HCT116 (cell line): ENCODE data around the gene OR52R1. TPM values are rescaled to one million over a fixed set of nuclear protein-coding genes. Genes with fewer than 3 reads are reported as not detected.

Experiments used
- ATAC-seq: fragments of 200-7000 bp; cut with Tn5 transposase; 2 replicates; pipeline ENCODE4 v1.9.1; 2020; ENCODE audit warnings: mild to moderate bottlenecking, moderate library complexity
- BruUV-seq: library from RNA; stranded (reverse); fragments of 400-500 nt; replicated peaks from 2 replicates; lab custom pipeline; 2021; lab: Mats Ljungman, UMichigan
- CTCF ChIA-PET: fragments of 300-600 bp; sonication (Branson Sonifier 250); formaldehyde crosslinking; loops from one replicate; lab custom pipeline; 2021; ENCODE audit warnings: antibody characterized with exemption; lab: Charles Lee
- POLR2A ChIA-PET: fragments of 300-600, 350-600 bp; sonication (Branson Sonifier 250); formaldehyde crosslinking; loops from one replicate; lab custom pipeline; 2021; ENCODE audit warnings: antibody characterized with exemption; lab: Charles Lee
- RAD21 ChIA-PET, 2 experiments: fragments of 300-600 bp; sonication (Branson Sonifier 250); formaldehyde crosslinking; loops; one replicate each; lab custom pipeline; 2023; ENCODE audit warnings: low total read pairs in 2 of 2; ENCODE audit not compliant: uncharacterized antibody in 2 of 2, unreplicated experiment in 2 of 2, low non-redundant PET in 1 of 2; lab: Charles Lee
- DNase-seq: peaks from one replicate; pipeline ENCODE4 v3.0.0-alpha.2; 2010; ENCODE audit warnings: low read depth, low spot score
- H2AFZ ChIP-seq: fragments of 200-600 bp; shearing (Covaris generic), sonication (generic); 2 replicates; pipeline ENCODE4 v1.6.1; 2017; ENCODE audit warnings: low read depth, mixed run types, mixed read lengths, antibody characterized with exemption, low read length; ENCODE audit not compliant: poor library complexity, severe bottlenecking
- H3K27ac ChIP-seq: 2 replicates; pipeline ENCODE4 v1.5.1; 2012; ENCODE audit warnings: low read depth, low read length
- H3K27me3 ChIP-seq: fragments of 200-600 bp; sonication (generic); 2 replicates; pipeline ENCODE4 v1.6.1; 2016; ENCODE audit warnings: mixed run types, low read length, mixed read lengths; ENCODE audit not compliant: insufficient read depth
- H3K36me3 ChIP-seq, 2 experiments: fragments of 200-500 bp in 1 of 2; fragments of 200-600 bp in 1 of 2; sonication (Bioruptor generic) in 1 of 2; sonication (generic) in 1 of 2; 2 replicates each; pipeline versions ENCODE4 v1.5.1 to v1.6.1; 2014 to 2016; ENCODE audit warnings: low read length in 2 of 2, inconsistent platforms in 1 of 2, mixed read lengths in 1 of 2, mixed run types in 1 of 2; ENCODE audit not compliant: insufficient read depth in 2 of 2, control insufficient read depth in 1 of 2
- H3K4me1 ChIP-seq, 2 experiments: fragments of 200-600 bp in 1 of 2; sonication (generic) in 1 of 2; 2 replicates each; pipeline versions ENCODE4 v1.5.1 to v1.6.1; 2012 to 2017; ENCODE audit warnings: low read length in 2 of 2, inconsistent platforms in 1 of 2, mild to moderate bottlenecking in 1 of 2, mixed read lengths in 1 of 2, mixed run types in 1 of 2, moderate library complexity in 1 of 2; ENCODE audit not compliant: insufficient read depth in 2 of 2, control insufficient read depth in 1 of 2
- H3K4me2 ChIP-seq: fragments of 200-600 bp; sonication (generic); 2 replicates; pipeline ENCODE4 v1.6.1; 2017; ENCODE audit warnings: mixed run types, low read length, mixed read lengths
- H3K4me3 ChIP-seq, 2 experiments: fragments of 200-600 bp in 1 of 2; sonication (generic) in 1 of 2; replicated peaks in 1 of 2; 2 replicates each; pipeline ENCODE4 v1.5.1; 2011 to 2016; ENCODE audit warnings: low read length in 2 of 2, control low read depth in 1 of 2, low read depth in 1 of 2, mild to moderate bottlenecking in 1 of 2, mixed read lengths in 1 of 2, mixed run types in 1 of 2
- H3K79me2 ChIP-seq: fragments of 200-600 bp; sonication (generic); 2 replicates; pipeline ENCODE4 v1.6.1; 2017; ENCODE audit warnings: mild to moderate bottlenecking, mixed run types, low read length, moderate library complexity, mixed read lengths; ENCODE audit not compliant: insufficient read depth
- H3K9ac ChIP-seq: fragments of 200-600 bp; sonication (generic); 2 replicates; pipeline ENCODE4 v1.6.1; 2016; ENCODE audit warnings: low read length, mixed read lengths
- H3K9me2 ChIP-seq: fragments of 200-600 bp; sonication (generic), shearing (Covaris generic); 2 replicates; pipeline ENCODE4 v1.6.1; 2017; ENCODE audit warnings: mixed run types, mild to moderate bottlenecking, moderate library complexity; ENCODE audit not compliant: insufficient read depth
- H3K9me3 ChIP-seq, 2 experiments: fragments of 200-500 bp in 1 of 2; fragments of 200-600 bp in 1 of 2; sonication (Bioruptor generic) in 1 of 2; sonication (generic) in 1 of 2; 2 replicates each; pipeline ENCODE4 v1.6.1; 2014 to 2017; ENCODE audit warnings: low read length in 2 of 2, mixed read lengths in 2 of 2, inconsistent platforms in 1 of 2, low read depth in 1 of 2, mild to moderate bottlenecking in 1 of 2, mixed run types in 1 of 2, moderate library complexity in 1 of 2; ENCODE audit not compliant: control insufficient read depth in 1 of 2, insufficient read depth in 1 of 2
- H4K20me1 ChIP-seq: fragments of 200-600 bp; sonication (generic), shearing (Covaris generic); 2 replicates; pipeline ENCODE4 v1.6.1; 2017; ENCODE audit warnings: mixed run types, mild to moderate bottlenecking, moderate library complexity; ENCODE audit not compliant: insufficient read depth
- ATF3 ChIP-seq: IDR thresholded peaks from 2 replicates; pipeline ENCODE4 v1.6.1; 2012
- CBX3 ChIP-seq: IDR thresholded peaks from 2 replicates; pipeline ENCODE4 v1.6.1; 2012; ENCODE audit warnings: low read depth
- CEBPB ChIP-seq: IDR thresholded peaks from 2 replicates; pipeline ENCODE4 v1.6.1; 2012; ENCODE audit warnings: low read depth
- CTCF ChIP-seq, 3 experiments: fragments of 200-600 bp in 1 of 3; sonication (generic) in 1 of 3; IDR thresholded peaks in 2 of 3; conservative IDR thresholded peaks in 1 of 3; 2 replicates each; pipeline ENCODE4 v1.5.1; 2012 to 2017; ENCODE audit warnings: low read depth in 2 of 3, low read length in 2 of 3, antibody characterized with exemption in 1 of 3, borderline replicate concordance in 1 of 3, control low read depth in 1 of 3, mild to moderate bottlenecking in 1 of 3, mixed read lengths in 1 of 3, mixed run types in 1 of 3, moderate library complexity in 1 of 3; ENCODE audit not compliant: insufficient read depth in 1 of 3
- SIN3A ChIP-seq: IDR thresholded peaks from 2 replicates; pipeline ENCODE4 v1.6.1; 2012; ENCODE audit warnings: low read depth
- YY1 ChIP-seq: IDR thresholded peaks from 2 replicates; pipeline ENCODE4 v1.6.1; 2011; ENCODE audit warnings: low read length, low read depth, moderate library complexity, mild to moderate bottlenecking; ENCODE audit not compliant: insufficient replicate concordance; ENCODE audit errors: extremely low read depth
- ZBTB33 ChIP-seq: IDR thresholded peaks from 2 replicates; pipeline ENCODE4 v1.6.1; 2011; ENCODE audit warnings: mild to moderate bottlenecking, low read length, moderate library complexity; ENCODE audit not compliant: insufficient replicate concordance; ENCODE audit errors: extremely low read depth
- ZFX ChIP-seq: fragments of 450-650 bp; IDR thresholded peaks from 2 replicates; pipeline ENCODE4 v1.6.1; 2017
- intact Hi-C: fragments of 100-400 bp; cut with micrococcal nuclease; formaldehyde crosslinking; loops from 2 replicates; pipeline ENCODE4 v1.10.0; 2022
- total RNA-seq: library from RNA; stranded (reverse); gene quantifications from one replicate; pipeline ENCODE4 v1.2.1, GENCODE V29; 2021; ENCODE audit not compliant: unreplicated experiment

The OR52R1 gene
- total RNA-seq, 1 experiment from 2014 or later = not detected

- ATAC-seq (no peak), DNase-seq (no peak)
- H3K79me2 ChIP-seq = no peaks in the 10 kb centered on the region
- no TSS peak for BruUV-seq
- H3K27ac ChIP-seq = no peak overlapping the region
- POLR2A ChIA-PET = no interaction called here
- H3K4me1 ChIP-seq = no peaks in the 10 kb centered on the region
- H3K4me3 ChIP-seq = no peak overlapping the region
- intact Hi-C loops = no loop called here
- H3K27me3 ChIP-seq = peaks cover 10% of the 10 kb centered on the region; the same call in 1 of the 2 replicates
- no peaks in the 10 kb centered on the region for H3K9me2 ChIP-seq
- CTCF ChIA-PET = no interaction called here
- H3K4me2 ChIP-seq = no peak overlapping the region
- RAD21 ChIA-PET = no interaction called here
- TF ChIP-seq ZBTB33 = no peak
- TF ChIP-seq ZFX = no peak
- TF ChIP-seq CTCF (IDR thresholded peaks at IDR 0.05 in 2 of 3, conservative IDR thresholded peaks at IDR 0.05 in 1 of 3; ENCODE audit: borderline replicate concordance in 1 of 3, insufficient read depth in 1 of 3, low read depth in 2 of 3, low read length in 2 of 3) = 0 out of 6 replicates have a peak, but pooled peaks of 2 of the 3 experiments have one; percentile 3 to 13
- no peak for TF ChIP-seq SIN3A
- TF ChIP-seq YY1 = no peak
- TF ChIP-seq CBX3 = no peak
- TF ChIP-seq ATF3 = no peak
- TF ChIP-seq CEBPB = no peak
- H3K9ac ChIP-seq = no peak overlapping the region
- no peak overlapping the region for H2AFZ ChIP-seq
- no peaks in the 10 kb centered on the region for H4K20me1 ChIP-seq
- no peaks in the 10 kb centered on the region for H3K36me3 ChIP-seq
- H3K9me3 ChIP-seq = no peaks in the 10 kb centered on the region
Measured at GRCh38 chr11:4839851-4840549, 35.8 kb upstream of the OR52R1 start.
